Activated CD4-positive, alpha-beta memory T cell treated with anti-CD3 and anti-CD28 coated beads for 36 hours (primary cell): Measurements from ENCODE around the gene RBMS2. TPM values are rescaled to one million over a fixed set of nuclear protein-coding genes. Genes with fewer than 3 reads are reported as not detected.

Experiments used
- CTCF ChIA-PET: fragments of 350-600 bp; sonication (Branson Sonifier 250); formaldehyde crosslinking; loops from one replicate; lab custom pipeline; 2021; ENCODE audit warnings: antibody characterized with exemption, inconsistent platforms; lab: Charles Lee
- POLR2A ChIA-PET: fragments of 350-600 bp; sonication (Branson Sonifier 250); formaldehyde crosslinking; loops from one replicate; lab custom pipeline; 2021; ENCODE audit warnings: antibody characterized with exemption; lab: Charles Lee
- DNase-seq: peaks from one replicate; pipeline ENCODE4 v3.0.0-alpha.2; 2020
- H3K27ac Mint-ChIP-seq: one replicate; pipeline ENCODE4 v1.8.0; 2021; ENCODE audit warnings: mixed read lengths
- H3K27me3 Mint-ChIP-seq: one replicate; pipeline ENCODE4 v1.8.0; 2021; ENCODE audit warnings: mixed read lengths
- H3K36me3 Mint-ChIP-seq: one replicate; pipeline ENCODE4 v1.8.0; 2021; ENCODE audit warnings: mixed read lengths
- H3K4me1 Mint-ChIP-seq: one replicate; pipeline ENCODE4 v1.8.0; 2021; ENCODE audit warnings: low read depth, mixed read lengths
- H3K4me3 Mint-ChIP-seq: one replicate; pipeline ENCODE4 v1.8.0; 2021; ENCODE audit warnings: mild to moderate bottlenecking, mixed read lengths
- H3K9me3 Mint-ChIP-seq: one replicate; pipeline ENCODE4 v1.8.0; 2021; ENCODE audit warnings: mixed read lengths
- intact Hi-C: fragments of 100-400 bp; cut with micrococcal nuclease; formaldehyde crosslinking; loops from one replicate; pipeline ENCODE4 v1.15.1; 2023
- total RNA-seq, 2 experiments: library from RNA; stranded (reverse); gene quantifications; one replicate each; pipeline ENCODE4 v1.2.3, GENCODE V29; 2021

Gene RBMS2, protein sequence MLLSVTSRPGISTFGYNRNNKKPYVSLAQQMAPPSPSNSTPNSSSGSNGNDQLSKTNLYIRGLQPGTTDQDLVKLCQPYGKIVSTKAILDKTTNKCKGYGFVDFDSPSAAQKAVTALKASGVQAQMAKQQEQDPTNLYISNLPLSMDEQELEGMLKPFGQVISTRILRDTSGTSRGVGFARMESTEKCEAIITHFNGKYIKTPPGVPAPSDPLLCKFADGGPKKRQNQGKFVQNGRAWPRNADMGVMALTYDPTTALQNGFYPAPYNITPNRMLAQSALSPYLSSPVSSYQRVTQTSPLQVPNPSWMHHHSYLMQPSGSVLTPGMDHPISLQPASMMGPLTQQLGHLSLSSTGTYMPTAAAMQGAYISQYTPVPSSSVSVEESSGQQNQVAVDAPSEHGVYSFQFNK
- total RNA-seq = 1 to 10 TPM; 2.2 to 2.9 TPM

- Mint-ChIP-seq H3K9me3 (no peaks in the 10 kb centered on the region), H3K27me3 (peaks cover 1% of the 10 kb centered on the region), H3K27ac (no peak within 1 kb of the TSS), H3K4me1 (peaks cover 25% of the 10 kb centered on the region), H3K36me3 (no peaks in the 10 kb centered on the region), H3K4me3 (peak within 1 kb of the TSS; percentile 56)
- POLR2A ChIA-PET = interaction anchor here (0.6 to 1.0 kb wide), 3 partner anchors 12 to 139 kb away, joined by 3 to 4 read pairs (median 3); no protein-coding TSS in a partner anchor
- CTCF ChIA-PET = interaction anchor here (0.7 to 3.3 kb wide), 8 partner anchors 8 to 73 kb away, joined by 3 to 14 read pairs (median 4); partner anchors contain the start of gene TIMELESS
- DNase-seq = peak; percentile 49
- intact Hi-C loops = no loop called here
These were observed at the start of gene RBMS2 for GRCh38 chr12:56521590-56522371. Gene RBMS2 (plus strand): TSS chr12:56521820. CDS start chr12:56522024, 204 bp downstream.

GRCh38 chr12:56474389-56474788, 47.2 kb upstream of the RBMS2 start:
- intact Hi-C loops = no loop called here
- no peak overlapping the region for H3K4me3 Mint-ChIP-seq

DNA sequence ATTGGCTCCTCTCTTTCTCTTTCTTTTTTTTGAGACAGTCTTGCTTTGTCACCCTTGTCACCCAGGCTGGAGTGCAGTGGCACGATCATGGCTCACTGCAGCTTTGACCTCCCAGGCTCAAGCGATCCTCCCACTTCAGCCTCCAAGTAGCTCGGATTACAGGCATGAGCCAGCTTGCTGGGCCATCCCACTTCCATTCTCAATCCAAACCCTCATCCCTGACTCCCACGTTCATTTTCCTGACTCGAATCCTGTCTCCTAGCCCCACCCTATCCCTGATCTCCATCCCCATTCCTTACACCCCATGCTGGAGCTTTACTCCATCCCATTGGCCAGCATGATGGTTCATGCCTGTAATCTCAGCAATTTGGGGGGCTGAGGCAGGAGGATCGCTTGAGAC, 45.5 kb upstream of the RBMS2 start:
- DNase-seq = no peak
- no peaks in the 10 kb centered on the region for H3K27me3 Mint-ChIP-seq
- ChIA-PET CTCF (no interaction called here), POLR2A (no interaction called here)
- intact Hi-C loops = no loop called here
- peaks cover 17% of the 10 kb centered on the region for H3K4me1 Mint-ChIP-seq
- peaks cover 9% of the 10 kb centered on the region for H3K36me3 Mint-ChIP-seq
- no peak overlapping the region for H3K4me3 Mint-ChIP-seq
- no peak overlapping the region for H3K27ac Mint-ChIP-seq
- no peaks in the 10 kb centered on the region for H3K9me3 Mint-ChIP-seq

More at GRCh38 chr12:56474389-56474788, 47.2 kb upstream of the RBMS2 start:
- POLR2A ChIA-PET = no interaction called here
- peaks cover 26% of the 10 kb centered on the region for H3K4me1 Mint-ChIP-seq
- no peak for DNase-seq
- peaks cover 13% of the 10 kb centered on the region for H3K36me3 Mint-ChIP-seq
- no peaks in the 10 kb centered on the region for H3K9me3 Mint-ChIP-seq
- no peak overlapping the region for H3K27ac Mint-ChIP-seq
- CTCF ChIA-PET = interaction anchor here (0.8 kb wide), 1 partner anchor 59 kb away, joined by 3 read pairs; no protein-coding TSS in a partner anchor
- H3K27me3 Mint-ChIP-seq = no peaks in the 10 kb centered on the region

DNA sequence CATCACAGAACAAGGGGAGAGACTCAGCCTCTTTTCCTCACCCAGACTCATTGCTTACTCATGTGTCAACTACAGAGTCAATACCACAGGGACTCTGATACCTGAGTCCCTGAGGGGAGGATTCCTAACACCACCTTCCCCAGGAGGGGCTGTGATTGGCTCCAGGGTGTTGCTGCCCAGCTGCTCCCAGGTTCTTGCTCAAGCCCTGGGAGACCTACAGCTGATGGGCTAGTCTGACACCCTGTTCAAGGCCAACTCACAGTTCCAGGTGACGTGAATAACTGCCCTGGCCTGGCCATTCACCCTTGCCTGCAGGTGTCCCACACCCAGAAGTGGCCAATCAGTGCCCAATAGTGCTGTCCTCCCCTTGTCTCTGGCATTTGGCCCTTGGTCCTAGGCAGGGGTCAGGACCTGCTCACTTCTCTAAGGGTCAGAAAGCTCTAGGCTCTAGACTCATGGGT, 44.6 kb upstream of the RBMS2 start:
- H3K36me3 Mint-ChIP-seq = peaks cover 9% of the 10 kb centered on the region
- ChIA-PET POLR2A (no interaction called here), CTCF (no interaction called here)
- no peaks in the 10 kb centered on the region for H3K27me3 Mint-ChIP-seq
- H3K4me1 Mint-ChIP-seq = peaks cover 9% of the 10 kb centered on the region
- H3K9me3 Mint-ChIP-seq = no peaks in the 10 kb centered on the region
- intact Hi-C loops = no loop called here
- H3K4me3 Mint-ChIP-seq = no peak overlapping the region
- no peak for DNase-seq
- no peak overlapping the region for H3K27ac Mint-ChIP-seq

DNA sequence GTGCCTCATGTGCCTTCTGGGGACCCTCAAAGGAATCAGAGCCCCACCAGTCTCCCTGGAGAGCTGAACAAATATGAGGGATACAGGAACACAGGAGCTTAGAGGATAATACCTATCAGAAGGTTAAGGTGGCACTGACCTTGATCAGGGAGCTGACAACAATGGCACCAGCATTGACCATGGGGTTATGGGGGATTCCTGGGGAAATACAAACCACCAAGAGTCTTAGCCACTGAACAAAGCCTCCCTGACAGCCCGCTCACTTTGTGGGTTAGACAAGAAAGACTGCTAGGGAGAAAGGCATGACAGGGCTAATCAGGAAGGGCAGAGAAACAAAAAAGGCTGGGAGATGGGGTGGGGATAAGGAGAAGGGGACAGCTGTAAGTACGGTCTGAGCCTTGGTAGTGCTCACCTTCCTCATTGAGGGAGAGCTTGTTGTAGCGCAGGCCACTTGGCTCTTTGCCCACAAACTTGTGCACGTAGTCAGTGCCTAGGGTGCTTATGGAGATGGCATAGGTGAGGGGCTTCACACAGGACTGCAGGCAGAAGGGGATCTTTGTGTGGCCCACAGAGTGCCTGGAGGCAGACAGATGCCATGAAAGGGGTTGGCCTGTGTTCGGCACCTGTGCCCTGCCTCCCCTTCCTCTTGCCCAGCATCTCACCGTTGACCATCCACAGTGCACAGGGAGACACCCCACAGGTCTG, 43.9 kb upstream of the RBMS2 start:
- ChIA-PET CTCF (no interaction called here), POLR2A (no interaction called here)
- H3K4me3 Mint-ChIP-seq = no peak overlapping the region
- no peak for DNase-seq
- H3K9me3 Mint-ChIP-seq = no peaks in the 10 kb centered on the region
- no peak overlapping the region for H3K27ac Mint-ChIP-seq
- peaks cover 9% of the 10 kb centered on the region for H3K36me3 Mint-ChIP-seq
- intact Hi-C loops = no loop called here
- peaks cover 8% of the 10 kb centered on the region for H3K4me1 Mint-ChIP-seq
- no peaks in the 10 kb centered on the region for H3K27me3 Mint-ChIP-seq

GRCh38 chr12:56479625-56480024, 42.0 kb upstream of the RBMS2 start:
- Mint-ChIP-seq H3K4me3 (no peak overlapping the region), H3K27ac (no peak overlapping the region), H3K36me3 (no peaks in the 10 kb centered on the region), H3K9me3 (no peaks in the 10 kb centered on the region), H3K27me3 (no peaks in the 10 kb centered on the region), H3K4me1 (peaks cover 5% of the 10 kb centered on the region)
- CTCF ChIA-PET = no interaction called here
- POLR2A ChIA-PET = no interaction called here
- intact Hi-C loops = no loop called here
- no peak for DNase-seq

DNA sequence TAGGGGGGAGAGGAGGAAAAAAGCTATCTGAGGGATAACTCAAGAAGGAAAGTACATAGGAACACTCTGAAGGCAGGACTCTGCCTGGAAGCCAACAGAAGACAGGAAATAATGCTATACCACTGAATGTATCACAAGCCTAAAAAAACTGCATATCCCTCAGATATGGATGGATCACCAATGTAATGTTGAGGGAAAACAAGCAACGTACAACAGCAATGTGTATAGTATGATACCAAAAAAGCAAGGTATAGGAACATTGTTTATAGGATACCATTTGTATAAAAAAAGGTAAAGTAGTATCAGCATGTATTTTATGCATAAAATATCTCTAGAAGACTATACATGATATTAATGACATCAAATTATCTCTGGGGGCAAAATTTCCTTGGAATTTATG, 37.1 kb upstream of the RBMS2 start:
- peaks cover 2% of the 10 kb centered on the region for H3K36me3 Mint-ChIP-seq
- H3K4me3 Mint-ChIP-seq = no peak overlapping the region
- peaks cover 3% of the 10 kb centered on the region for H3K9me3 Mint-ChIP-seq
- CTCF ChIA-PET = interaction anchor here (2.7 kb wide), 1 partner anchor 20 kb away, joined by 9 read pairs; no protein-coding TSS in a partner anchor
- intact Hi-C loops = no loop called here
- H3K4me1 Mint-ChIP-seq = peaks cover 24% of the 10 kb centered on the region
- no peak overlapping the region for H3K27ac Mint-ChIP-seq
- no peak for DNase-seq
- H3K27me3 Mint-ChIP-seq = peaks cover 5% of the 10 kb centered on the region
- POLR2A ChIA-PET = no interaction called here

DNA sequence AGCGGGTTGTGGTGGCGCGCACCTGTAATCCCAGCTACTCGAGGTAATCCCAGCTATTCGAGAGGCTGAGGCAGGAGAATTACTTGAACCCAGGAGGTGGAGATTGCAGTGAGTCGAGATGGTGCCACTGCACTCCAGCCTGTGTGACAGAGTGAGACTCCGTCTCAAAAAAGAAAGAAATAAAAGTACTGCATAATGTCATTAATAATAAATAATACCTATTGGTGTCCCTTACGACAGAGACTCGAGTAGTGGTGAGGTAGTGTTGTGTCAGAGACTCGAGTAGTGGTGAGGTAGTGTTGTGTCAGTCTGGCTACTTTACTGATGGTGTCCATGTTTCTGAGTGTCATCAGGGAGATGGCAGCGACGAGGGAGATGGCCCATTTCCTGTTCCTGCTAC, 34.9 kb upstream of the RBMS2 start:
- no peak for DNase-seq
- peaks cover 11% of the 10 kb centered on the region for H3K27me3 Mint-ChIP-seq
- H3K27ac Mint-ChIP-seq = no peak overlapping the region
- intact Hi-C loops = loop anchor here (1.0 kb wide), 1 partner anchor 18 kb away; the partner anchor contains the start of gene SPRYD4
- ChIA-PET CTCF (no interaction called here), POLR2A (no interaction called here)
- peaks cover 2% of the 10 kb centered on the region for H3K36me3 Mint-ChIP-seq
- no peak overlapping the region for H3K4me3 Mint-ChIP-seq
- H3K9me3 Mint-ChIP-seq = peaks cover 3% of the 10 kb centered on the region
- peaks cover 19% of the 10 kb centered on the region for H3K4me1 Mint-ChIP-seq

GRCh38 chr12:56487448-56488040, 34.1 kb upstream of the RBMS2 start:
- intact Hi-C loops = loop anchor here (1.0 kb wide), 1 partner anchor 19 kb away; the partner anchor contains the start of gene SPRYD4
- Mint-ChIP-seq H3K4me3 (peak overlapping the region; percentile 73), H3K9me3 (peaks cover 3% of the 10 kb centered on the region), H3K36me3 (peaks cover 2% of the 10 kb centered on the region), H3K27me3 (peaks cover 13% of the 10 kb centered on the region), H3K4me1 (peaks cover 19% of the 10 kb centered on the region), H3K27ac (no peak overlapping the region)
- POLR2A ChIA-PET = no interaction called here
- DNase-seq = peak; percentile 54
- CTCF ChIA-PET = interaction anchor here (2.1 kb wide), 1 partner anchor 23 kb away, joined by 6 read pairs; no protein-coding TSS in a partner anchor

DNA sequence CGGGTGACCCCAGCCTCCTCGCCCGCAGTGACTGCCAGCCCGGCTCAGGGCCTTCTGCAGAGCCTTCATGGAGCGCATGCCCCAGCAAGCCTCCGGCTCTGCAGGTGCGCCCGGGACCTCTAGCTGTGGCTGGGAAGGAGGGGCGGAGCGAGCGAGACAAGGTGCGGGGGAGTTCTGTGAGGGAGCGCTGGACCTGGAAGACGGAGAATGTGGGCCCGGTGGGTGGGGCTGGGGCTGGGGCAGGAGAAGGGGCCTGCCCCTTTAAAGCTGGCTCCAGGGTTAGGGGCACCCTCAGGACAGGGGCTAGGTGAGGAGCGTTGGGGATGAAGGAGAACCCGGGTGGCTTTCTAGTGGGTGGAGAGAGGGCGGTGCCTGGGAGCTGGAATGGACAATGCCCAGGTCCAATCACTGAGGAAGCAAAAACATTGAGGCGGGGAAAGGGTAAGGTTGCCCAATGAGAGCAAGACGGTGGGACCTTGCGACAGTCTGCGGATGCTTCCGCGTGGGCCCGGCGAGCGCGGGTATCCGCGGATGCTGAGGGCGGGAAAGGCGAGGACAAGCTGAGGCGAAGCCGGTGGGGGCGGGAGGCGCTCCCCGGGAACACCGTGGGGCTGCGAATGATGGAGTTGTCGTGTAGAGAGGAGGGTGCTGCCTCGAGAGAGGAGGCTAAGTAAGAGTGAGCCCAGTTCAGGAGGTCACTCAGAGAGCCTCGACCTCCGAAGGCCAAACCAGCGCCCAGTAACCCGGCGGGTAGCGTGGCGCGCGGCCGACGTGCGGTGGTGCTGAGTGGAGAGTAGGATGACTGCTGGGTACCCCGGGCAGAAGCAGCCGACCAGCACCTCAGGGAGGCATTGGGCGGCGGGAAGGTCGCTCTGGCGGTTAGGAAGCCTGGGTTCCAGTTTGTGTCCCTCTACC, 33.3 kb upstream of the RBMS2 start, which contains the start of gene GLS2:
Gene GLS2 (minus strand): TSS at position 121 of the 915 bp plus-strand sequence. CDS start 43 bp downstream, at position 78.
- intact Hi-C loops = no loop called here
- peak within 1 kb of the TSS; percentile 73 for H3K4me3 Mint-ChIP-seq
- peaks cover 16% of the 10 kb centered on the region for H3K27me3 Mint-ChIP-seq
- H3K36me3 Mint-ChIP-seq = peaks cover 2% of the 10 kb centered on the region
- H3K9me3 Mint-ChIP-seq = peaks cover 3% of the 10 kb centered on the region
- H3K27ac Mint-ChIP-seq = no peak within 1 kb of the TSS
- ChIA-PET CTCF (interaction anchor here (1.1 to 2.1 kb wide), 2 partner anchors 14 to 24 kb away, joined by 3 to 6 read pairs; no protein-coding TSS in a partner anchor), POLR2A (interaction anchor here (0.6 kb wide), 1 partner anchor 200 kb away, joined by 4 read pairs; the partner anchor contains the start of gene PTGES3)
- peak; percentile 86 for DNase-seq
- peaks cover 19% of the 10 kb centered on the region for H3K4me1 Mint-ChIP-seq
